ENCODE measurements around the gene HTR1D.

DNA sequence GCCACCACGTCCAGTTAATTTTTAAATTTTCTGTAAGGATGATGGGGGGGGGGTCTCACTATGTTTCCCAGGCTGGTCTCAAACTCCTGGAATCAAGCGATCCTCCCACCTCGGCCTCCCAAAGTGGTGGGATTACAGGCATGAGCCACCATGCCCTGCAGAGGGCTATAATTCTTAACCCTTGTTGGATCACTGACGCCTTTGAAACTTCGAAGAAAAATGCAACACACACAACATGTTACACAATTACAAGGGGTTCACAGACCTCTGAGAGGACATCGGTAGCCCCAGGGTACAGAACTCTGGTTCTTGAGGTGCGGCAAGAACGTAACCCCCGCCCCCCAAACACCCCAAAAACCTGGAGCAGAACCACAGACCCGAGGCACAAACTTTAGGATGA, 40.3 kb downstream of the HTR1D start:
- no peak for TF ChIP-seq CTCF (optimal IDR thresholded peaks at IDR 0.05 in 1 of 3, IDR thresholded peaks at IDR 0.05 in 1 of 3, conservative IDR thresholded peaks at IDR 0.05 in 1 of 3; ENCODE audit: extremely low read depth in 1 of 3, insufficient read depth in 2 of 3, low read length in 3 of 3)
- no peak for TF ChIP-seq EZH2 (IDR thresholded peaks at IDR 0.05; ENCODE audit: low read length)

Data from keratinocyte (primary cell).